Progenitor cell of endocrine pancreas (in vitro differentiated cells): Measurements from ENCODE around the gene CPAMD8. TPM values are rescaled to one million over a fixed set of nuclear protein-coding genes. Genes with fewer than 3 reads are reported as not detected.
"Not testable (repeated sequence)": the region's sequence is repeated elsewhere in the genome, so short reads cannot be mapped to it uniquely, and the experiment has no call there.

Source experiments
- DNase-seq: peaks from one replicate; pipeline ENCODE4 v3.0.0; 2021; ENCODE audit warnings: low spot score; ENCODE audit not compliant: unreplicated experiment
- H3K27ac Mint-ChIP-seq: 2 replicates; pipeline ENCODE4 v1.8.0; 2021; ENCODE audit warnings: mild to moderate bottlenecking, moderate library complexity, mixed read lengths
- H3K27me3 Mint-ChIP-seq: 2 replicates; pipeline ENCODE4 v1.8.0; 2021; ENCODE audit warnings: mixed read lengths
- H3K36me3 Mint-ChIP-seq: 2 replicates; pipeline ENCODE4 v1.8.0; 2022; ENCODE audit warnings: mixed read lengths; ENCODE audit not compliant: insufficient read depth
- H3K4me1 Mint-ChIP-seq: 2 replicates; pipeline ENCODE4 v1.8.0; 2021; ENCODE audit warnings: low read depth, mixed read lengths
- H3K4me3 Mint-ChIP-seq: 2 replicates; pipeline ENCODE4 v1.8.0; 2021; ENCODE audit warnings: low read depth, mild to moderate bottlenecking, moderate library complexity, mixed read lengths
- H3K9me3 Mint-ChIP-seq: 2 replicates; pipeline ENCODE4 v1.8.0; 2021; ENCODE audit warnings: low read depth, mixed read lengths
- total RNA-seq: library from RNA; stranded (reverse); gene quantifications from 2 replicates; pipeline ENCODE4 v1.2.1, GENCODE V29; 2021
- TF ChIP-seq, protein P1 (sequence below): fragments of 200-600 bp; sonication (generic); IDR thresholded peaks from one replicate; pipeline ENCODE4 v1.5.0; 2021; ENCODE audit warnings: antibody characterized with exemption, mild to moderate bottlenecking; ENCODE audit not compliant: unreplicated experiment

CPAMD8 gene
- total RNA-seq, 1 donor from 2014 or later: 63.4 TPM

DNA sequence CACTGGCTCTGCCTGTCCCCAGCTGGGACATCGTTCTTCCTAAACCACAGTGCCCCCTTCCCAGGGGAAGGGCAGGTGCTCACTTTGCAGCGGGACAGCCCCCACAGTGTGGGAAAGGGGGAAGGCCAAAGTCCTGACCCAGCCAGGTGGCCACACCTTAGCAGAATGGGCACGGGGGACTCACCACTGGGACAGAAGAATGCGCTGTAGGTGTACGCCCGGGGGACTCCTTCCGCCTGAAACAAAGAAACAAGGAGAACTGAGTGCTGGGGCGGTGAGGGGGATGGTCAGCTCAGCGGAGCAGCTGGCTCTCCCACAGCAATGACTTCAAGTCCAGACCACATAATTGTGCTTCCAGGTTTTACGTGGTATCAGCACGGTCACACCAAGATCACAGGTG lies 88.4 kb downstream of the CPAMD8 start:
- Mint-ChIP-seq H3K9me3 (peaks cover 16% of the 10 kb centered on the region), H3K4me1 (no peaks in the 10 kb centered on the region), H3K36me3 (peaks cover 23% of the 10 kb centered on the region), H3K27me3 (no peaks in the 10 kb centered on the region), H3K27ac (no peak overlapping the region), H3K4me3 (no peak overlapping the region)
- TF ChIP-seq, protein P1, sequence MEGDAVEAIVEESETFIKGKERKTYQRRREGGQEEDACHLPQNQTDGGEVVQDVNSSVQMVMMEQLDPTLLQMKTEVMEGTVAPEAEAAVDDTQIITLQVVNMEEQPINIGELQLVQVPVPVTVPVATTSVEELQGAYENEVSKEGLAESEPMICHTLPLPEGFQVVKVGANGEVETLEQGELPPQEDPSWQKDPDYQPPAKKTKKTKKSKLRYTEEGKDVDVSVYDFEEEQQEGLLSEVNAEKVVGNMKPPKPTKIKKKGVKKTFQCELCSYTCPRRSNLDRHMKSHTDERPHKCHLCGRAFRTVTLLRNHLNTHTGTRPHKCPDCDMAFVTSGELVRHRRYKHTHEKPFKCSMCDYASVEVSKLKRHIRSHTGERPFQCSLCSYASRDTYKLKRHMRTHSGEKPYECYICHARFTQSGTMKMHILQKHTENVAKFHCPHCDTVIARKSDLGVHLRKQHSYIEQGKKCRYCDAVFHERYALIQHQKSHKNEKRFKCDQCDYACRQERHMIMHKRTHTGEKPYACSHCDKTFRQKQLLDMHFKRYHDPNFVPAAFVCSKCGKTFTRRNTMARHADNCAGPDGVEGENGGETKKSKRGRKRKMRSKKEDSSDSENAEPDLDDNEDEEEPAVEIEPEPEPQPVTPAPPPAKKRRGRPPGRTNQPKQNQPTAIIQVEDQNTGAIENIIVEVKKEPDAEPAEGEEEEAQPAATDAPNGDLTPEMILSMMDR: no peak
- DNase-seq: no peak

DNA sequence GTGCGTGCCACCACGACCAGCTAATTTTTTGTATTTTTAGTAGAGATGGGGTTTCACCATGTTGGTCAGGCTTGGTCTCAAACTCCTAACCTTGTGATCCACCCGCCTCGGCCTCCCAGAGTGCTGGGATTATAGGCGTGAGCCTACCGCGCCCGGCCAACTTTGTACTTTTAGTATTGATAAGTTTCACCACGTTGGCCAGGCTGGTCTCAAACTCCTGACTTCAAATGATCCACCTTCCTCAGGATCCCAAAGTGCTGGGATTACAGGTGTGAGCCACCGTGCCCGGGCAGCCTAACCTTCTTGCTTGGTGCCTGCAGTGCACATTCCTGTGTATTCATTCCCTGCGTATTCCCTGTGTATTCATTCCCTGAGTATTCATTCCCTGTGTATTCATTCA lies 88.8 kb downstream of the CPAMD8 start:
- H3K9me3 Mint-ChIP-seq: peaks cover 16% of the 10 kb centered on the region
- H3K4me1 Mint-ChIP-seq, DNase-seq, H3K27me3 Mint-ChIP-seq, H3K4me3 Mint-ChIP-seq, H3K27ac Mint-ChIP-seq: not testable (repeated sequence)
- H3K36me3 Mint-ChIP-seq: peaks cover 24% of the 10 kb centered on the region

DNA sequence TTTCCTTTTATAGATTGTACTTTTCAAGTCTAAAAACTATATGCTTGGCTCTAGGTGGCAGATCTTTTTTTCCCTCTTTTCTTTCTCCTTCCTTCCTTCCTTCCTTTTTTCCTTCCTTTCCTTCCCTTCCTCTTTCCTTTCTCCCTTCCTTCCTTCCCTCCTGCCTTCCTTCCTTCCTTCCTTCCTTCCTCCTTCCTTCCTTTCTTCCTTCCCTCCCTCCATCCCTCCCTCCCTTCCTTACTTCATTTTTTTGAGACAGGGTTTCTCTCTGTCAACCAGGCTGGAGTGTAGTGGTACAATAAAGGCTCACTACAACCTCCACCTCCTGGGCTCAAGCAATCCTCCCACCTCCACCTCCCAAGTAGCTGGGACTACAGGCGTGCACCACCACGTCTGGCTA lies 89.7 kb downstream of the CPAMD8 start:
- H3K9me3 Mint-ChIP-seq: peaks cover 16% of the 10 kb centered on the region
- H3K27me3 Mint-ChIP-seq: no peaks in the 10 kb centered on the region
- peaks cover 25% of the 10 kb centered on the region for H3K36me3 Mint-ChIP-seq
- H3K4me1 Mint-ChIP-seq: no peaks in the 10 kb centered on the region
- DNase-seq: no peak
- TF ChIP-seq, protein P1: no peak
- H3K4me3 Mint-ChIP-seq: no peak overlapping the region
- H3K27ac Mint-ChIP-seq: no peak overlapping the region

DNA sequence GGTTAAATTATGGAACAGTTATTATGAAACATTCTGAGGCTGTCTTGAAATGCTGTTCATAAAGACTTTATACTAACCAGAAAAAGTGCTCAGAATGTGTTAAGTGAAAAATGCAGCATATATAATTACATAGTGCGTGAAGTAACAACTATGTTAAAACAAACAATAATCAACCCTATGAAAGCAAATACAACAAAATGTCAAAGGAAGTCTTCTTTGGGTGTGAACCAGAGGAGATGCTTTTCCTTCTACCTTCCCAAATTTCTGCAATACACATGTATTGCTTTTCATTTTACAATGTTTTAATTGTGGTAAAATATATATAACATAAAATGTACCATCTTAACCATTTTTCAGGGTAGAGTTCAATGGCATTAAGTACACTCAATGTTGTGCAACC lies 92.1 kb downstream of the CPAMD8 start:
- H3K36me3 Mint-ChIP-seq: peaks cover 24% of the 10 kb centered on the region
- peaks cover 16% of the 10 kb centered on the region for H3K9me3 Mint-ChIP-seq
- H3K4me1 Mint-ChIP-seq: no peaks in the 10 kb centered on the region
- no peak for DNase-seq
- H3K27me3 Mint-ChIP-seq: no peaks in the 10 kb centered on the region
- H3K27ac Mint-ChIP-seq: no peak overlapping the region
- TF ChIP-seq, protein P1: no peak
- H3K4me3 Mint-ChIP-seq: no peak overlapping the region

DNA sequence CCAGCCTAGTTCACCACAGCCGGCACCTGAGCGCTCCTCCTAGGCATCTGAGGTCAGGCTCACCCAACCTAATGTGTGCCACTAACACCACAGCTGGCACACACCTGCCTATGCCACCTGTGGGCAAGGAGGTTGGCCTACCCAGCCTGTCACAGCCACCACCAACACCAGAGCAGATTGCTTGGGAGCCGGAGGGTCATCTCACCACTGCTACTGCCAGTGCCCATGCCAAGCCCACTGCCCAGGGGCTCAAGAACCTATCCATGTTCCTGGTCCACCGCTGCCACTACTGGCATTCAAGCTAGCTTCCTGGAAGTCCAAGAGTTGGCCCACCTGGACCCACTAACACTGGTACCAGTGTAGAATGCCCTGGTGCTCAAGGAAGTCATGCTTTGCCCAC lies 95.3 kb downstream of the CPAMD8 start:
- H3K27ac Mint-ChIP-seq: no peak overlapping the region
- DNase-seq: no peak
- no peaks in the 10 kb centered on the region for H3K27me3 Mint-ChIP-seq
- H3K36me3 Mint-ChIP-seq: peaks cover 41% of the 10 kb centered on the region
- H3K4me3 Mint-ChIP-seq: no peak overlapping the region
- no peaks in the 10 kb centered on the region for H3K4me1 Mint-ChIP-seq
- peaks cover 23% of the 10 kb centered on the region for H3K9me3 Mint-ChIP-seq
- TF ChIP-seq, protein P1: no peak

DNA sequence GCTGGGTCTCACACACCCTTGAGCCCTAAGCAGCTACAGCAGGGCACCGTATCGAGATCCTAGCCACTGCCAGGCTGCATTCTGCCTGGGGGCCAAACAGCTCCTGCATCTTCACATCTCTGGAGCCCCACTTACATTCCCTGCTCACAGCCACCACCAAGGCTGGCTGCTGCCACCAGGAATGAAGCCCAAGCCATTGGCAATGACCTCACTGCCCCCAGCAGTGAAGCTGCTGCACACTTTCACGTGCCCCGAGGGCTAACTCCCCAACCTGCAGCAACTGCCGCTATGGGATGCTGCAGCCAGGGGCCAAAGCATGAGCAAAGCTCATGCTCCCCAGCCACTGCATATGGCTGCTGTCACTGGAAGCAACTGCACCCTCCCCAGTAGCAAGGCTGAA lies 95.9 kb downstream of the CPAMD8 start:
- Mint-ChIP-seq H3K36me3 (peaks cover 39% of the 10 kb centered on the region), H3K9me3 (peaks cover 23% of the 10 kb centered on the region), H3K27ac (no peak overlapping the region), H3K4me1 (no peaks in the 10 kb centered on the region), H3K27me3 (no peaks in the 10 kb centered on the region), H3K4me3 (no peak overlapping the region)
- TF ChIP-seq, protein P1: no peak
- DNase-seq: no peak
